Transverse colon (tissue), 4 donors: ENCODE measurements around the gene MLST8. TPM values are rescaled to one million over a fixed set of nuclear protein-coding genes. Genes with fewer than 3 reads are reported as not detected.

Source experiments
- DNase-seq: peaks from one replicate; pipeline ENCODE4 v3.0.0-alpha.2; 2019
- H3K27ac ChIP-seq, 4 donors: fragments of 200-600 bp; sonication (generic); 2 replicates each; pipeline ENCODE4 v1.5.1; 2016 to 2018; ENCODE audit warnings: inconsistent platforms in 4 of 4
- H3K27me3 ChIP-seq: fragments of 200-600 bp; sonication (generic); 2 replicates; pipeline ENCODE4 v1.5.1; 2017; ENCODE audit warnings: inconsistent platforms
- H3K36me3 ChIP-seq, 4 donors: fragments of 200-600 bp; sonication (generic); 2 replicates each; pipeline ENCODE4 v1.5.1; 2017 to 2019; ENCODE audit warnings: inconsistent platforms in 4 of 4
- H3K4me1 ChIP-seq, 4 donors: fragments of 200-600 bp; sonication (generic); 2 replicates each; pipeline ENCODE4 v1.5.1; 2017 to 2020; ENCODE audit warnings: inconsistent platforms in 4 of 4
- H3K4me3 ChIP-seq, 4 donors: fragments of 200-600 bp; sonication (generic); 1 replicate in 1 of 4; 2 replicates in 3 of 4; pipeline versions ENCODE4 v1.5.1 to v1.6.1; 2017 to 2019; ENCODE audit warnings: inconsistent platforms in 4 of 4
- H3K9me3 ChIP-seq, 2 donors: fragments of 200-600 bp; sonication (generic); 2 replicates each; pipeline ENCODE4 v1.5.1; 2017 to 2019; ENCODE audit warnings: inconsistent platforms in 2 of 2
- EP300 ChIP-seq: sonication (generic); formaldehyde crosslinking; IDR thresholded peaks from one replicate; pipeline ENCODE4 v1.6.1; 2017; ENCODE audit warnings: antibody characterized with exemption, low read depth
- POLR2A ChIP-seq: fragments of 450-650 bp; IDR thresholded peaks from one replicate; pipeline ENCODE4 v1.6.1; 2016; ENCODE audit warnings: antibody characterized with exemption, mild to moderate bottlenecking, moderate library complexity
- POLR2AphosphoS5 ChIP-seq, 3 donors: sonication (generic); formaldehyde crosslinking; IDR thresholded peaks; one replicate each; pipeline ENCODE4 v1.6.1; 2016; ENCODE audit warnings: antibody characterized with exemption in 3 of 3
- WGBS, 2 donors: methylation state at CpG; one replicate each; pipeline ENCODE4 v1.1.5; 2018; ENCODE audit warnings: low coverage in 1 of 2; 5-methylcytosine and 5-hydroxymethylcytosine counted together
- in situ Hi-C, 4 donors: fragments of 200-750 bp; cut with MboI; loops; one replicate each; pipeline versions ENCODE4 v1.15.0 to v1.15.1; 2017; ENCODE audit warnings: low sequenced_read_pairs in 3 of 4, low pct_ligation_motif_present in 1 of 4, low pct_unique_long_range_greater_than_20kb in 1 of 4
- intact Hi-C: fragments of 100-400 bp; cut with DNase I; formaldehyde crosslinking; loops from one replicate; pipeline ENCODE4 v1.15.1; 2023; ENCODE audit warnings: low total_unique reads
- total RNA-seq, 4 donors: library from RNA; depleted of rRNA; stranded (reverse); fragments of >200 nt; gene quantifications; one replicate each; pipeline ENCODE4 v1.1.0, GENCODE V29; 2016
- TF ChIP-seq, protein P1 (sequence below), 5 experiments: fragments of 200-600 bp in 3 of 5; fragments of 450-650 bp in 2 of 5; sonication (generic) in 3 of 5; IDR thresholded peaks; 1 replicate in 2 of 5; 2 replicates in 3 of 5; pipeline ENCODE4 v1.5.1; 2016 to 2017; ENCODE audit warnings: antibody characterized with exemption in 5 of 5, inconsistent platforms in 3 of 5, mild to moderate bottlenecking in 2 of 5, moderate library complexity in 1 of 5

MLST8 gene
- total RNA-seq, 4 donors from 2014 or later, result 50.8 to 81.8 (median 73.1) TPM

DNA sequence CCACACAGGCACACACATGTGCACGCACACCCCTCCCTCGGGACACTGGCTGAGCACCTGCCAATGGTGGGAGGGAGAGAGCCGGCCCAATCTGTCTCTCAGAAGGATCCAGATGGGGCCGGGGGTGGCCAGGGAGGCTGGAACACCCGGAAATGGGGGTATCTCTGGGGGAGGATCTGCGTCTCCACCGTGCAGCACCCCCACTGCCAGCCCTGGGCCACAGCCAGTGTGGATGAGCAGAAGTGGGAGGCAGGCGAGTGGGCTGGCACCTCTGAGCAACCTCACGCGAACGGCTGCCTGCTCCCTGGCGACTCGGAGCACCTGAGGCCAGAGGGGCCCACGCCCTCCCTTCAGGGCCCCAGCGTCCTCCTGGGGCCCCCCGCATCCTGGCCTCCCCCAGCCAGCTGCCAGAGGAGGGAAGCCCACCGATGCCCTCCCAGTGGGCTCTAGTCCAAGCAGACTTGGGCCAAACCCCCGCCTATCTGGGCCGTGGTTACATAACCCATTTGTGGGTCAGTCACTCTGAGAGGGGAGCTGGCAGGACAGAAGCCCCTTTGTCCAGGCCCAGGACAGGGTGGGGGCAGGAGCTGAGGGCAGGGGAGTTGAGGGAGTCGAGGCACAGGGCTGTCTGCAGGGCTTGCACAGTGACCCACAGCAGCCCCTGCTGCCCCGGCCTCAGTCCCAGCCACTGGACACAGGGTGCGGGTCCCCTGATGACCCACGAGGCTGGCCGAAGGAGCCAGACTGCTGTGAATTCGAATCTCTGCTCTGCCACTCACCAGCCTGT is 14.4 kb upstream of the MLST8 start:
- in situ Hi-C loops, result loop anchor here in 1 of 4 donors (25.0 kb wide), 1 partner anchor 296 kb away; the partner anchor contains the start of gene TBC1D24
- WGBS, 2 donors, result 84% methylated on average over 17 of the region's 25 CpGs; no CpG with 5 or more reads in 1 of the 2 donors
- peaks cover 9 to 11% (median 10%) of the 10 kb centered on the region in 4 donors for H3K4me1 ChIP-seq
- peaks cover 32% of the 10 kb centered on the region for H3K27me3 ChIP-seq
- H3K9me3 ChIP-seq, result no peaks in the 10 kb centered on the region
- no peak for DNase-seq
- H3K36me3 ChIP-seq, result no peaks in the 10 kb centered on the region
- no peak overlapping the region for H3K27ac ChIP-seq
- no peak overlapping the region for H3K4me3 ChIP-seq
- intact Hi-C loops, result no loop called here
- TF ChIP-seq POLR2A (no peak), POLR2AphosphoS5 (IDR thresholded peaks at IDR 0.05) (no peak), EP300 (no peak)

- Histone ChIP-seq H3K36me3 (no peaks in the 10 kb centered on the region), H3K4me1 (peaks cover 10 to 14% (median 13%) of the 10 kb centered on the region in 4 donors), H3K9me3 (no peaks in the 10 kb centered on the region), H3K27me3 (peaks cover 34% of the 10 kb centered on the region), H3K4me3 (no peak overlapping the region), H3K27ac (no peak overlapping the region)
- in situ Hi-C loops, result loop anchor here in 1 of 4 donors (25.0 kb wide), 1 partner anchor 296 kb away; the partner anchor contains the start of gene TBC1D24
- intact Hi-C loops, result no loop called here
- 88% methylated on average over 11 of the region's 11 CpGs; no CpG with 5 or more reads in 1 of the 2 donors for WGBS, 2 donors
- no peak for DNase-seq
- TF ChIP-seq EP300, result no peak
- TF ChIP-seq, protein P1, sequence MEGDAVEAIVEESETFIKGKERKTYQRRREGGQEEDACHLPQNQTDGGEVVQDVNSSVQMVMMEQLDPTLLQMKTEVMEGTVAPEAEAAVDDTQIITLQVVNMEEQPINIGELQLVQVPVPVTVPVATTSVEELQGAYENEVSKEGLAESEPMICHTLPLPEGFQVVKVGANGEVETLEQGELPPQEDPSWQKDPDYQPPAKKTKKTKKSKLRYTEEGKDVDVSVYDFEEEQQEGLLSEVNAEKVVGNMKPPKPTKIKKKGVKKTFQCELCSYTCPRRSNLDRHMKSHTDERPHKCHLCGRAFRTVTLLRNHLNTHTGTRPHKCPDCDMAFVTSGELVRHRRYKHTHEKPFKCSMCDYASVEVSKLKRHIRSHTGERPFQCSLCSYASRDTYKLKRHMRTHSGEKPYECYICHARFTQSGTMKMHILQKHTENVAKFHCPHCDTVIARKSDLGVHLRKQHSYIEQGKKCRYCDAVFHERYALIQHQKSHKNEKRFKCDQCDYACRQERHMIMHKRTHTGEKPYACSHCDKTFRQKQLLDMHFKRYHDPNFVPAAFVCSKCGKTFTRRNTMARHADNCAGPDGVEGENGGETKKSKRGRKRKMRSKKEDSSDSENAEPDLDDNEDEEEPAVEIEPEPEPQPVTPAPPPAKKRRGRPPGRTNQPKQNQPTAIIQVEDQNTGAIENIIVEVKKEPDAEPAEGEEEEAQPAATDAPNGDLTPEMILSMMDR (IDR thresholded peaks at IDR 0.05), result no peak
- TF ChIP-seq POLR2A, result no peak
- TF ChIP-seq POLR2AphosphoS5 (IDR thresholded peaks at IDR 0.05), result no peak
These were observed 13.9 kb upstream of the MLST8 start for GRCh38 chr16:2191446-2191706.

DNA sequence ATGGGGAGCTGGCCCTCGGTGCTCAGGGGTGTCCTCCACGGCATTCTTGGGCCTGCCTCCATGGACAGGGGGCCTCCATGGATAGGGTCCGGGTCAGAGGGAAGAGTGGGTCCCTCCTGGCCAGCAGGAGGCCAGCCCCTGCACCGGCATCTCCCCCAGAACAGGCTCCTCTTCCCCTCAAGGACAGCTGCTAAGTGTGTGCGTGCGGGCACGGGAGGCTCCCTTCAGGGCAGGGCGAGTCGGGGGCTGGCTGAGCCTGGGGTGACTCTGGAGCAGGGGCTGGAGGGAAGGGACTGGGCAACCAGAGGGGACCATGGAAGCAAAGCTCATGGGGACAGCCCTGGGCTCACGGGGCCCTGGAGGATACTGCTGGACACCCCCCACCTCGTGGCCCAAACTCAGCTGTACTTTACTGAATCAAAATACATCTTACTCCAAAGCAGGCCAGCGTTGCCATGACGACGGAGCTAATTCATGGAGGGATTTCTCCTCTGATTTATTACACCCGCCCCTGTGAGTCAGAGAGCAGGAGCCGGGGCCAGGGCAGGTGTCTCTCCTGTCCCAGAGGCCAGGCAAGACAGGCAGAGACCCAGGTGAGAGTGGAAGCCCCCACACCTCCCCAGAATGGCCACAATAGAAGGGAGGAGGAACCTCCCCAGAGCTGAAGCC is 11.0 kb upstream of the MLST8 start:
- no peak overlapping the region for H3K4me3 ChIP-seq
- intact Hi-C loops (no loop called here), in situ Hi-C loops (loop anchor here in 1 of 4 donors (25.0 kb wide), 1 partner anchor 293 kb away; the partner anchor contains the start of gene TBC1D24)
- no peaks in the 10 kb centered on the region for H3K36me3 ChIP-seq
- WGBS, 2 donors, result 46% methylated on average over 15 of the region's 16 CpGs; no CpG with 5 or more reads in 1 of the 2 donors
- H3K27me3 ChIP-seq, result peaks cover 57% of the 10 kb centered on the region
- TF ChIP-seq POLR2A, result no peak
- TF ChIP-seq, protein P1 (IDR thresholded peaks at IDR 0.05), result no peak
- TF ChIP-seq EP300, result no peak
- TF ChIP-seq POLR2AphosphoS5 (IDR thresholded peaks at IDR 0.05), result no peak
- no peaks in the 10 kb centered on the region for H3K9me3 ChIP-seq
- DNase-seq, result no peak
- peaks cover 10 to 18% (median 15%) of the 10 kb centered on the region in 4 donors for H3K4me1 ChIP-seq
- no peak overlapping the region for H3K27ac ChIP-seq

GRCh38 chr16:2194852-2195321 is 10.4 kb upstream of the MLST8 start:
- DNase-seq, result peak; percentile 67
- TF ChIP-seq, protein P1 (IDR thresholded peaks at IDR 0.05), result peak; percentile 44 to 76 (median 51)
- TF ChIP-seq EP300 (no peak), POLR2A (no peak)
- H3K27me3 ChIP-seq, result peaks cover 61% of the 10 kb centered on the region
- H3K4me3 ChIP-seq, result no peak overlapping the region
- in situ Hi-C loops (loop anchor here in 1 of 4 donors (25.0 kb wide), 1 partner anchor 292 kb away; the partner anchor contains the start of gene TBC1D24), intact Hi-C loops (no loop called here)
- WGBS, 2 donors, result 7% methylated on average over 9 of the region's 10 CpGs; no CpG with 5 or more reads in 1 of the 2 donors
- no peaks in the 10 kb centered on the region for H3K36me3 ChIP-seq
- H3K4me1 ChIP-seq, result peaks cover 10 to 18% (median 15%) of the 10 kb centered on the region in 4 donors
- no peaks in the 10 kb centered on the region for H3K9me3 ChIP-seq
- H3K27ac ChIP-seq, result no peak overlapping the region
